ENCODE measurements around the gene ATP1A3.
"Not testable (repeated sequence)": the region's sequence is repeated elsewhere in the genome, so short reads cannot be mapped to it uniquely, and the experiment has no call there.

ATP1A3 gene

DNA sequence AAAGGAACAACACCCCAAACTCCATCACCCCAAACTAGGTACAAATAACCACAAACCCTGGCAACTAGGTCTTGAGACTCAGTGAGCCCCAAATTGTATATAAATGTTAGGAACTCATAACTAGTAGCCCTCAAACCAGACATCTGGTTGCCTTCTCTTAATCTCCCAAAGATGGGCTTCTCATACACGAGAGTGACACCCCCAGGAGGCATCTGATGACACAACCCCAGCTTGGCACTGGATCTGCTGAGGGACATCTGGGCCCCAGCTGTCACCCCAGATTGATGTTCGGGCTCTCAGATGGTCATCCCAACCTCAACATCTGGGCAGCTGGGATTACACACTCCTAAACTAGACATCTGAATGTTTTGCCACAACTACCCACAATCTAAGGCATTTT lies 49.7 kb downstream of the ATP1A3 start:
- no peak for DNase-seq

DNA sequence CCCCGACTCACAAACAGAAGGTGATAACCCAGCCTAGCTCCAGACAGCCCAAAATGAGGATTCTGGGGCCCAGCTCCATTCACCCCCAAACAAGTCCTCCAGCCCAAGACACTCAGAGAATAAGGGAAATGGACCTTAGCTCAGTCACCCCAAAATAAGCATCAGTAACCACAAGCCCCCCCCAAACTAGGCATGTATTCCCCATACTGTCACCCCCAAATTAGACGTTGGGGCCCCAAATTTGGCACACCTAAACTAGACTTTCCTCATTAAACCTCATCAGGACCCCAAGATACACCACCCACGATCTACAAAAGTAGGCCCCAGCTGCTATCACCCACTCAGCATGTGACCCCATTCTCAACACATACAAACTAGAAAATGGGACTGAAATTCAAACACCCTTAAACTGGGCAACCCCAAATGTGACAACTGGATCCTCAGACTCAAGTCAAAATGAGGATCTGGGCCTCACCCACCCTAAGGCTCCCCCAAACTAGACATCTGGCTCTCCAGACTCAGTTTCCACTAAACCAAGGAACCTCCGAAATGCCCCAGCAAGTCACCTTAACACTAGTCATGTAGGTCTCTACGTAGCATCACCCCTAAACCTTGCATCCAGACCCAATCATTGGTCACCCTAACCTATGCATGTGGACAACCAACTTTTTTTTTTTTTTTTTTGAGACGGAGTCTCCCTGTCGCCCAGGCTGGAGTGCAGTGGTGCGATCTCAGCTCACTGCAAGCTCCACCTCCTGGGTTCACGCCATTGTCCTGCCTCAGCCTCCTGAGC lies 52.4 kb downstream of the ATP1A3 start:
- no peak for DNase-seq

DNA sequence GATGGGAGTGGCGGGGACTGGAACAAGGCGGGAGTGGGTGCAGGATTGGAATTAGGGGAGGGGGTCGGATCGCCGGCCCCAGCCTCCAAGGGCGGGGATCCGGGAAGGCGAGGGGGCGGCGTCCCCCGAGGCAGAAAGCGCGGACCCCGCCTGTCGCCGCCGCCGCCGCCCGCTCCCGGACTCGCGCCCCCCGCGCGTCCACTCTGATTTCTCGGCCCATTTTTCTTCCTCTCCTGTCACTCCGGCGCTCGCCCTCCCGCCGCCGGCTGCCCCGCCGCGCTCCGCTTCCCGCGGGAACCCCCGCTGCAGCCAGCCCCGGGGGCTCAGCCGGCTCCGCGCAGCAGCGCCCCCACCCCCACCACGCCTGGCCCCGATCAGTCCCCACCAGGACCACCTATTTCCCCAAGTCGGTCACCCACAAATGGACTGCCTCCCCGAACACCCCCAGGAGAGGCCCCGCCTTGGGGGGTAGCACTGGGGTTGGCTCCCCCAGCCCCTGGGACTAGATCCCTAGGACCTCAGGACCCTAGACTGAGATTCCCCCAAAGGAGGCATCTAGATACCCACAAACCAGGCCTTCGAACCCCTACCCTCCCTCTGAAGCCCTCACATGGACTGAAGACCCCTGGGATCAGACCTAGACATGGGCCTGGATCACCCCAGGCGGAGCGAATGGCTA lies 53.2 kb downstream of the ATP1A3 start:
- no peak for DNase-seq

DNA sequence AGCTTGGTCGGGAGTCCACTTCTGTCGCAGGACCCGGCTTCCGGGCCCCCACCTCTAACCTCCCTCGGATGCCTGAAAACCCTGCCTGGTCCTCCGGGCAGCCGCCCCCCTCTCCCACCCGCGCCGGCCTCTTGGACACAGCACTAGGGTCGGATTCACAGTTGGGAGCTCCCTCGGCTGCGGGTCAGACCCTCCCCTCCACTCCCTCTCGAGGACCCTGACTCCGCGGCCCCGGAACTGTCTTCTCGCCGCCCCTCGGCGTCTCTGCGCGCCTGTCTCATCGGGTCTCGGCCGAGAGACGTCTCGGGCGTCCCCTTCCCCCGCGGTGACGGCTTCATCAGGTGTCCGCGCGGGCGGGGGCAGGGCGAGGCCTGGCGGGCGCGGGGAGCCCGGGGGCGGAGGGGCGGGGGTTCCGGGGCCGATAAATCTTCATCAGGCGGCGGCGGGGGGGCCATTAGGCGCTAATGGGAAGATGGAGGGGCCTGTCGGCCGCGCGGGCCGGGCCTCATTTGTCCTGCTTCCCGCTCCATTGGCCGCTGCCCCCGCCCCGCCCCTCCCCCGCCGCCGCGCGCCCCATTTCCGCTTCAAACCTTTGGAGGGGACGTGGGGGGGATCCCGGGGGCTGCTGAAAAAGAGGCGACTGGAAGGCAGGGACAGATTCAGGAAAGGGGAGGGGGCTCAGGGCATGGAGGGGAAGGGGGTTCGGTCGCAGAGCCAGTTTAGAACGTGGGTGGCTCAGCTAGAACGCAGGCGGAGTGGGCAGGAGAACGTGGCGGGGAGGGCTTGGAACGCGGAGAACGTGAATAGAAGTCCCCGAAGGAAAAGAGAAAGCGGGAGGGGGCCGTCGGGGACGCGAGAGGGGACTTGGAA lies 53.9 kb downstream of the ATP1A3 start:
- peak; percentile 32 for DNase-seq

DNA sequence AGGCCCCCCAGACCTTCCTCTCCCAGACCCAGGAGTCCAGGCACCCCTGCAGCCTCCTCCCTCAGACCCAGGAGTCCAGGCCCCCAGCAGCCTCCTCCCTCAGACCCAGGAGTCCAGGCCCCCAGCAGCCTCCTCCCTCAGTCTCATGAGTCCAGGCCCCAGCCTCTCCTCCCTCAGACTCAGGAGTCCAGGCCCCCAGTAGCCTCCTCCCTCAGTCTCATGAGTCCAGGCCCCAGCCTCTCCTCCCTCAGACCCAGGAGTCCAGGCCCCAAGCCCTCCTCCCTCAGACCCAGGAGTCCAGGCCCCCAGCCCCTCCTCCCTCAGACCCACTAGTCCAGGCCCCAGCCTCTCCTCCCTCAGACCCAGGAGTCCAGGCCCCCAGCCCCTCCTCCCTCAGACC lies 54.8 kb downstream of the ATP1A3 start:
- not testable (repeated sequence) for DNase-seq

DNA sequence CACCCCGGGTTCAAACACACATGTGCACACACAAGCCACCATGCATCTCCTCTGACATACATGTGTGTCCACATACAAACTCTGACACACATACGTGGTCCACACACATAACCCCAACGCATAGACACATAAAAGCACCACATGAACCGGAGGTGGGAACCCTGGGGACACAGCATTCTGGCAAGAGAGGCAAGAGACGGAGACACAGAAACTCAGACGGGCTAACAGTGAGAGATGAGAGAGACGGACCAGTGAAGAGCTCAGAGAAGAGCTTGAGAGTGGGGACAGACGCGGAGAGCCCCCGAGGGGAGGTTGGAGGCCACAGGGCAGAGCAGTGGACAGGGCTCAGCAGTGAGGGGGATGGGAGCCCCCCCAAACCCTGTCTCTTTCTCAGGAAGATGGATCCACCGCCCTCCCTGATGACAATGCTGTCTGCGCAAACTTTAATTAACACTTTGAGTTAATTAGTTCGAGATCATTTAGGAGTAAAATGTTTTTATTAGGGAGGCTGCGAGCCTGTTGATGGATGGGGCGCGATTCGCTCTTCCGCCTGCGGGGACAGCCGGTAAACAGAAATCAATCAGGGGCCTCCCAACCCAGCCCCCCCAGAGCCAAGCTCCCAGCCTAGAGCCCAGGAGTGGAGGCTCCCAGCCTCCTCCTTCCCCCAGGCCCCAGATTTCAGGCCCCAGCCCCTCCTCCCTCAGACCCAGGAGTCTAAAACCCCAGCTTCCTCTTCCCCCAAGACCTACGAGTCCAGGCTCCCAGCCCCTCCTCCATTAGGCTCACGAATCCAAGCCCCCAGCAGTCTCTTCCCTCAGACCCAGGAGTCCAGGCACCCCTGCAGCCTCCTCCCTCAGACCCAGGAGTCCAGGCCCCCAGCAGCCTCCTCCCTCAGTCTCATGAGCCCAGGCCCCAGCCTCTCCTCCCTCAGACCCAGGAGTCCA lies 56.2 kb downstream of the ATP1A3 start:
- no peak for DNase-seq

DNA sequence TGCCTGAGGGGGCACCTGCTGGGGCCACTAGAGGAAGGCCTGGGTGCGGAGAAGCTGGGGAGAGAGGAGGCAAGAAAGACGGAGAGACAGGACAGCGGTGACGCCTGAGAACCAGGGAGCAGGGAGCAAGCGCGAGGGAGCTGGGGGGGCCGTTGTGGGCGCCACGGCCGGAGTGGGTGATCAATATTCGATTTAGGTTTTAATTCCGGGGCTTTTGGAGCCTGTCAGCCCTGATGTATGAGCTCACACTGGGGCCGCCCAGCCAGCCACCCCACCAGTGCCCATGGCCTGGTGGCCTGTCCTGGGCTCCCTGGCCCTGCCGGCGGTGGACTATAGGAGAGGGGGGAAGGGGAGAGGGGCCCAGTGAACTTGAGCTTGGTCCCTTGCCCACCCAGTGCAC lies 57.1 kb downstream of the ATP1A3 start:
- no peak for DNase-seq

DNA sequence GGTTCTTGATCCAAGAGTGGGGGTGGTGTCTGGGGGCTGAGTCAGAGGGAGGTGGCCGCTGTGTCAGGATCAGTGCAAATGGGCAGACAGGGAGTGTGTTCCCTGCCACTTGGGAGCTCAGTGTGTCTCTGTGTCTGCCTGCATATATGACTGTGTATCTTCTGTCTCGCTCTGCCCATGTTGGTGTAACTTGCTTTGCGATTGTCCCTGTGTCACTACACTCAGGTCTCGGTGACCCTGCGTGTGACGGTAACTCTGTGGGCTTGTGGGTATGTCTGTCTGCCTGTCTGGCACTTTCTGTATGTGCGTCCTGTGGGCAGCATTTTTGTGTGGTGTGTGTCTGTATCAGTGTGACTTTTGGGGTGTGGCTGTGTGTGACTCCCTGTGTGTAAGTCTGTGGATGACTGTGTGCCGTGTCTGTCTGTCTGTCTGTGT lies 57.6 kb downstream of the ATP1A3 start:
- peak; percentile 33 for DNase-seq

DNA sequence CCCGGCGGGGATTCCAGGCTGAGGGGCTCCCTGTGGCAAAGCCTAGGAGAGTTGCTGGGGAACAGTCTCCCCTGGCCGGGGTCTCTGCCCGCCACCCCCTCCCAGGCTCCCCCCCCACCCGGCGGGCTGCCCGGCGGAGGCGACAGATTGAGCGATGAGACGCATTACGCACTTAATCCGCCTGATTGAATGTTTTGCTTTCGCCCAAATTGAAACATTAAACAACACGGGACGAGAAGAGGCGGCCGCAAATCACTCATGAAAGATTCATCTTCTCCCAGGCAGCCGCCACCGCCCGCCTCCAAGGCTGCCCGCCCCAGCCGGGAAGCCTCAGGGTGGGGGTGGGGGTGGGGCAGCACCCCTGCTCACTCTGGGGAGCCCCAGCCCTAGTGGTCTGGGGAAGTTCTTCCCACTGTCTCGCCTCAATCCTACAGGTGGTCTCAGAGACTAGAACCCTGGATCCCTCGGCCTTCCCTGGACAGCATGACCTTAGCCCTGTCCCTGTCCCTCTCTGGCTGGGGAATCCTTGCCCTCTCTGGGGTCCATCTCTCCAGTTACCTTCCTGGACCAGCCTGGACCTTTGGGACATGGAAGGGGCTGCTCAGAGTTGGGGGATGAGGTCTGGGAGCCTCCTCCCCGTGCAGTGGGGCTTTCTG lies 58.1 kb downstream of the ATP1A3 start:
- peak; percentile 19 for DNase-seq

DNA sequence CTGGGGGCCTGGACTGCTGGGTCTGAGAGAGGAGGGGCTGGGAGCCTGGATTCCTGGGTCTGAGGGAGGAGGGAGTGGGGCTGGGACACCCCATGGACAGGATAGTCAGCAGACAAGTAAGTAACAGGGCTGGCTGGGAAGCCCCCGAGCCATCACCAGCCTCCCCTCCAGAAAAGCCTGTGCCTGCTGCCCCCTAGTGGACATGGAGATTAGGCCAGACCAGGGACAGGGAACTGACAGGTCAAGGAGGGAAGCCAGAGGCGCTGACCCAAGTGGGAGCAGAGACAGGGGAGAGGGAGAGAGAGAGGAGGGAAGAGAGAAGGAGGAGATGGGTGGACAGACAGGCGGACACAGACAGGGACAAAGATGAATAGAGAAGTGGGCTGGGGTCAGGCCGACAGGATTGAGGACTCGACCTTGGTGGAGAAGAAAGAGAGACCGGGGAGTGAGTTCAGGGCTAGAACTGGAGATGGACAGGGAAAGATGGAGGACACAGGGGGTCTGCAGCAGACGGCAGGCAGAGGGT lies 59.1 kb downstream of the ATP1A3 start:
- peak; percentile 72 for DNase-seq

DNA sequence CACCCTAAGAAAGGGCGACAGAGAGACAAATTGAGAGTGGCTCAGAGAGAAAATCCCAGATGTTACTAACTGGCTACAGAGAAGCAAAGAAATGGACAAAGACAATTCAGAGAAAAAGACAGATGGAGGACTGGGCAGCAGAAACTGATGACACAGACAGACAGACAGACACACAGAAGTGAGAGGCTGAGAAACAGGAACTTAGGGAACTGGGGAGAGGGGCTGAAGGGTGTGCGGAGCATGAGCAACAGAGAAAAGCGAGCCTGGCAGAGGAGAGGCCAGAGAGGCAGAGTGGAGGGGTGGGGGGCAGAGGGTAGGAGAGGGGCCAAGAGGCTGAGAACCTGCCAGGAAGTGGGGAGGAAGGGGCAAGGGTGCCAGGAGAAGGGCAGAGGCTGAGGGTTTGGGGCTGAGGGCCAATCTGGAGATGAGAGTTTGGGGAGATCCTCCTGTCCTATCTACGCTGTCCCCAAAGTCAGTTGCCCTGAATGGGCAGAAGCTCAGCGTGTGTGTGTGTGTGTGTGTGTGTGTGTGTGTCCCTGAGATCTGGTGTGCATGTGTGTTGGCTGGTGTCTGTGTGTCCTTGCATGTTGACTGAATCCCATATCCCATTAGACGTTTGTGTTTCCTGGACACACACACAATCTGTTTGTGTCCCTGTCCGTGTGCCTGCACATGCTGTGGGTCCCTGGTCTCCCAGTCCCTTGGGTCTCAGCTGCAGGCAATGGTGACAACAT lies 60.2 kb downstream of the ATP1A3 start:
- no peak for DNase-seq

DNA sequence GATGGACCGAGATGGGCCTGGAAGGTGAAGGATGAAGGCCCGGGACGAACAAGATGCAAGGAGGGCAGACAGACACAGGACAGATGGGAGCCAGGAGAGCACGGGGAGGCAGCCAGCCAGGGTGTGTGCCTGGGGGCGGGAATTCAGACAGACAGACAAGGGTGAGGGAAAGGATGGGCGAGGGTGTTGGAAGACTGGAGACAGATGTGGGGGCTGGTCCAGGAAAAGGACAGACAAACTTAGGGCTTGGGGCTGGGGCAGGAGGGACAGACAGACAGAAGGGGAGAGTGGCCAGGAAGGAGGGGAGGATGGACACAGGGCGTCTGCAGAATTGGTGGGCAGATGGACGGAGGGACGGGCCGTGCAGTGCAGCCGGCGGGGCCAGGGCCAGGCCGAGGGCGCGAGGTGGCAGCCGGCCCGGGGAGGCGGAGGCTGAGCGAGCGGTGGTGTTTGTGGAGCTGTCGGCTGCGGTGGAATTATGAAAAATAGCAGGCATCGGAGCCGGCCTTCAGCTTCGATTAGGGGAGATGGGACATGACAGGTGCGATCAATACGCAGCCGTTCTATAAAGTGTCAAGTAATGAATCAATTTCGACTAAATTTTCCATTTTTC lies 61.2 kb downstream of the ATP1A3 start:
- DNase-seq: no peak

DNA sequence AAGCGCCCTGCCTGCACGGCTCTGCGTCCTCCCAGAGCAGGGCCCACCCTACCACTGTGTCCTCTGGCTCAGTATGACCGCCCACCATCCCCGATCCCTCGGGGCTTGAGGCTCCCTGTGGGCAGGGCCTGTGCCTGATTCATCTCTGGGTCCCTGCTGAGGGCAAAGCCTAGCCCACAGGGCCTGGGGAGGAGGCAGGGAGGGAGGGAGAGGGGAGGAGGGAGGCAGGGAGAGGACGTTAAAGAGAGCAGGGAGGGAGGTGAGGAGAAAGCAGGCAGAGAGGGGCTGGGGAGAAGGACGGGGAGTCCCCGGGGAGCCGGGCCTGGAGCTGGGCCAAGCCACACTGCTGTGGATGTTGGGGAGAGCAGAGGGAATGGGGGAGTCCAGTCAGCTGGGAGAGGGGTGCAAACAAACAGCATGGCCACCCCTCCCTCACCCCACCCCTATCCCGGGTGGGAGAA lies 61.7 kb downstream of the ATP1A3 start:
- no peak for DNase-seq

DNA sequence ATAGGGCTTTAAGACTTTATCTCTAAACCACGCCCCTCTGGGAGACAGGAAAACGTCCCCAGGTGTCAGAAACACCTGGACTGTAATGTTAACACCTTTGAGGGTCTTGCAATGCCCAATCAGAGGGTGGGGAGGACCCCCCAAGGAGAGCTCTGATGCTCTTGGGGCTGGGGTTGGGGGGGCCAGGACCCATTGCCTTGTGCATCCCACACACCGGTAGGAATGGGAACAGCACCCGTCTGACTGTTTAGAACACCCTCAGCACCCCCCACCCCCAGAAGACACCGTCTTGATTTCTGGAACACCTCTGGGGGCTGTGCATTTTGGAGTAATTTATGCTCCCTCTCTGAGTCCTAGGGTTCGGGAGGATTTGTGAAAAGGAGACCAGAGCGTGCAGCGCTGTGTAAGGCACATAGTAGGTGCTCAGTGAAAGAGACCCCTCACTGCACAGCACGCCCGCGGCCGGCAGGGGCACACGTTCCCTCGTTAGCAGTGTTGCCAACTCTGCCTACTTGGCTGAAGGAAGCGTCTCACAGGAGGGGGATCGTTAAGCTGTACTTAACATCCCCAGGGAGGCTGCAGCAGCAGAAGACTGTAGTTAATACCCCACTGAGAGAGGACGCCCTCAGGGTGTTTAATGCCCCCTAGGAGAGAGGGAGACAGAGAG lies 63.0 kb downstream of the ATP1A3 start:
- no peak for DNase-seq

DNA sequence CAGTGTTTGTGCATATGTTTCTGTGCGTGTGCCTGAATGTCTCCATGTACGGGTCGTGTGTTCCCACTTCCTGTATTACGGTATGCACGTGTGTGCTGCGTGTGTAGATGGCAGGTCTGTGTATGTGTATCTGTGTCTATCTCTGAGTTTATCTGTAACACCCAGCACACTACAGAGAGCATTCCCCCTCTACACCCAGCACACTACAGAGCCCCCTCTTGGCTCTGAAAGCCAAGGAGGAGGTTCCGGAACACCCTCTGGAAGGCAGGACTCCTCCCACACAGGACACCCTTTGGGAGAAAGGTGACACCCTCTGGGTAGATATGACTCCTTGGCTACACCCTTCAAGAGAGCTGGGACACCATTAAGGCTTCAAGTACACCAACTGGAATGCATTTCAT lies 63.7 kb downstream of the ATP1A3 start:
- DNase-seq: no peak

DNA sequence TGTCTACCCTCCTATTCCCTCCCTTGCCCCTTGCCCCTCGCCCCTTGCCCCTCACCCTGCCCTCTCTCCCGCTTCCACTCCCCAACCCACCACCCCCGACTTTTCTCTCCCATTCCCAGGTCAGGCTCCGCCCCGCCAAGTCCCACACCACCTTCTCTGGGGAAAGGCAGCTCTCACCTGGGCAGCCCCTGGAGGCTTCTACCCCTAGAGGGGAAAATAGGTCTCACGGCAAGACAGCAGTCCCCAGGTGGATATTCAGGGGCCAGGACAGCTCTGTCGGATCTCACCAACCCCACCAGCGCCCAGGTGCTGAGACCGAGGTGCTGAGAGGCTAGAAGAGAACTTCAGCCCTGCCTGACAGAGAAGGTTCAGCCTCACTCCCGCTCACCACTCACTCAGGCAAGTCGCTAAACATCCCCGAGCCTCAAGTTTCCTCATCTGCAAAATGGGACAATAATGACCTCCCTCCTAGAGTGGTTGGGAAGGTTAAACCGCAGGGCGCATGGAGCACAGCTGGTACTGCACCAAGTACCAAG lies 64.4 kb downstream of the ATP1A3 start:
- DNase-seq: no peak

DNA sequence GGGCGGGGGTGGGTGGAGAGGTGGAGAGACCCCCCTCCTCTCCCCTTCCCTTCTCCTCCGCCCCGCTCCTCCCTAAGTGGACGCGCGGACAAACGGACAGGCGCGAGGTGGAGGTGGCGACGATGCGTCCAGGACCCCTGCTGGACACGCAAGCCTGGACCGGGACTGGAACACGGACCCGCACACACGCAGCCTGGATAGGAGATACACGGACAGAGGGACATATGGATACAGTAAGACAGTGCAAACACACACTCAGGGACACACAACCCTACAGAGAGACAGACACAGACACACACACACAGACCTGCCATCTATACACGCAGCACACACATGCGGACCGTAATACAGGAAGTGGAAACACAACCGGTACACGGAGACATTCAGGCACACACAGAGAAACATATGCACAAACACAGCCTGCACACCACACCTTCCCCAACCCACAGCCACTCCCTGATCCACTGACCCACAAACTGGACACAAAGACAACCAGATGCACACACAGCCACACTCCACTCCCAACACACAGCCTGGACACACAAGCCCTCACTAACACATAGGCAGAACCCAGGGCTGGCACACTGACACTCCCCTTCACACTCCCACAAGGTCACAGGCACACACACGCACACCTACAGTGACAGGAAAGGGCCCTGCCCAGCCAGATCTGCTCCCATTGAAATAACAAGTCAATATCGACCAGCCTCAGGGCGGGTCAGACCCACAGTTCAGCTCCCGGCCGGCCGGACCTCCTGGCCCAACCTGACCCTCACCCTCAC lies 65.1 kb downstream of the ATP1A3 start:
- peak; percentile 15 for DNase-seq

DNA sequence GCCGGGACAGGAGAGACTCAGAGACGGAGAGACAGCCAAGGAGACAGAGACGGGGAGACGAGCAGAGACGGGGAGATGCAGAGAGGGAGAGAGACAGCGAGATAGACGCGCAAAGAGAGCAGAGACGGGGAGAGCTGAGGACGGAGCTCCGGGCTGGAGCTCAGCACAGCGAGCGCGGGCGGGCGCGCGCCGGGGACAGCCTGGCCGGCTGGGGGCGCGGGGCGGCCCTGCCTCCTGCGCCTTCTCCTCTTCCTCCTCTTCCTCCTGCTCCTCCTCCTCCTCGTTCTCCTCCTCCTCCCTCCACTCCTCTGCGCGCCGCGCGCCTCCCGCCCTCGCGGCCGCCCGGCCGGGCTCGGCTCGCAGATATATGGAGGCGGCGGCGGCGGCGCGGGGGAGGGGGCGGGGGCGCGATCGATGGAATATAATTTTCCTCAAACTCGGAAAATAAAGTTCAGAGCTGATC lies 65.8 kb downstream of the ATP1A3 start, which contains the start of gene ERFL:
Gene ERFL, minus strand, starts transcription at position 229 of the 463 bp plus-strand sequence. CDS start 15,530 bp downstream, outside the sequence.
- peak; percentile 22 for DNase-seq

All from stimulated activated naive CD4-positive, alpha-beta T cell treated with Interleukin-2 at 50 U/mL for 16 hours (primary cell).